GM18519 (cell line): ENCODE data around the gene PPM1B.
A peak's percentile ranks its signal among the peaks of the same experiment; 100 is the strongest.
"Not testable (repeated sequence)": the region's sequence is repeated elsewhere in the genome, so short reads cannot be mapped to it uniquely, and the experiment has no call there.

Experiments
- ATAC-seq: cut with Tn5 transposase; IDR thresholded peaks from one replicate; pipeline ENCODE4 v1.9.1; 2021; ENCODE audit warnings: mild to moderate bottlenecking, moderate library complexity; ENCODE audit not compliant: unreplicated experiment, low FRiP score

PPM1B gene

GRCh38 chr2:44246436-44246835, 77.8 kb downstream of the PPM1B start:
- ATAC-seq, result no peak

- no peak for ATAC-seq
These were observed 78.2 kb downstream of the PPM1B start for GRCh38 chr2:44246840-44247369.

GRCh38 chr2:44247924-44248323, 79.2 kb downstream of the PPM1B start:
- ATAC-seq, result no peak

GRCh38 chr2:44249269-44249668, 80.6 kb downstream of the PPM1B start:
- ATAC-seq, result not testable (repeated sequence)

GRCh38 chr2:44250376-44250775, 81.7 kb downstream of the PPM1B start:
- ATAC-seq, result peak; percentile 59

- no peak for ATAC-seq
These were observed 85.3 kb downstream of the PPM1B start for GRCh38 chr2:44254023-44254422.

GRCh38 chr2:44255704-44256103, 87.0 kb downstream of the PPM1B start:
- not testable (repeated sequence) for ATAC-seq

- ATAC-seq, result not testable (repeated sequence)
These were observed 89.1 kb downstream of the PPM1B start for GRCh38 chr2:44257802-44258201.

GRCh38 chr2:44267269-44267795, 98.7 kb downstream of the PPM1B start:
- no peak for ATAC-seq

GRCh38 chr2:44267796-44268648, 99.3 kb downstream of the PPM1B start:
- ATAC-seq, result no peak

- ATAC-seq, result no peak
These were observed 101.2 kb downstream of the PPM1B start for GRCh38 chr2:44269831-44270230.

GRCh38 chr2:44271296-44271695, 102.6 kb downstream of the PPM1B start:
- ATAC-seq, result no peak

GRCh38 chr2:44273076-44273475, 104.4 kb downstream of the PPM1B start:
- no peak for ATAC-seq

GRCh38 chr2:44273596-44273995, 104.9 kb downstream of the PPM1B start:
- ATAC-seq, result no peak

GRCh38 chr2:44275927-44276303, 107.2 kb downstream of the PPM1B start:
- ATAC-seq, result no peak

GRCh38 chr2:44277541-44277940, 108.9 kb downstream of the PPM1B start:
- no peak for ATAC-seq

GRCh38 chr2:44280869-44281268, 112.2 kb downstream of the PPM1B start:
- no peak for ATAC-seq
